Coronary artery (tissue), 2 donors: Measurements from ENCODE around the gene TTC21B.

Experiments used
- DNase-seq: peaks from one replicate; pipeline ENCODE4 v3.0.0-alpha.2; 2017; ENCODE audit warnings: low spot score
- H3K27ac ChIP-seq, 2 donors: fragments of 200-600 bp; sonication (generic); one replicate each; pipeline ENCODE4 v1.5.1; 2016 to 2019
- H3K4me3 ChIP-seq: fragments of 200-600 bp; sonication (generic); 2 replicates; pipeline ENCODE4 v1.5.1; 2016; ENCODE audit warnings: mild to moderate bottlenecking, moderate library complexity
- CTCF ChIP-seq: fragments of 200-600 bp; sonication (generic); IDR thresholded peaks from one replicate; pipeline ENCODE4 v1.5.1; 2019; ENCODE audit warnings: antibody characterized with exemption

The TTC21B gene

GRCh38 chr2:165891345-165891744 lies 62.2 kb downstream of the TTC21B start:
- DNase-seq: no peak
- H3K4me3 ChIP-seq: no peak overlapping the region
- no peak for TF ChIP-seq CTCF
- no peak overlapping the region for H3K27ac ChIP-seq

GRCh38 chr2:165889798-165890197 lies 63.8 kb downstream of the TTC21B start:
- DNase-seq: no peak
- no peak overlapping the region for H3K4me3 ChIP-seq
- H3K27ac ChIP-seq: no peak overlapping the region
- TF ChIP-seq CTCF: no peak

- Histone ChIP-seq H3K4me3 (no peak overlapping the region), H3K27ac (no peak overlapping the region)
- TF ChIP-seq CTCF: no peak
- no peak for DNase-seq
Observed at GRCh38 chr2:165889158-165889557, 64.4 kb downstream of the TTC21B start.

- no peak overlapping the region for H3K27ac ChIP-seq
- no peak overlapping the region for H3K4me3 ChIP-seq
- DNase-seq: no peak
- TF ChIP-seq CTCF: no peak
Observed at GRCh38 chr2:165888171-165888570, 65.4 kb downstream of the TTC21B start.

- no peak for DNase-seq
- Histone ChIP-seq H3K4me3 (no peak overlapping the region), H3K27ac (no peak overlapping the region)
- no peak for TF ChIP-seq CTCF
Observed at GRCh38 chr2:165886487-165887146, 67.0 kb downstream of the TTC21B start.

- Histone ChIP-seq H3K27ac (no peak overlapping the region), H3K4me3 (no peak overlapping the region)
- DNase-seq: no peak
- TF ChIP-seq CTCF: no peak
Observed at GRCh38 chr2:165877565-165878550, 75.7 kb downstream of the TTC21B start.
